Fibroblast of lung (primary cell): ENCODE results near the gene ADAT1.

Source experiments
- EZH2 ChIP-seq: IDR thresholded peaks from 2 replicates; pipeline ENCODE4 v1.5.1; 2012; ENCODE audit warnings: low read length, control low read depth, mild to moderate bottlenecking; ENCODE audit errors: missing control alignments
- TF ChIP-seq, protein P1 (sequence below), 2 donors: IDR thresholded peaks in 1 of 2; conservative IDR thresholded peaks in 1 of 2; 1 replicate in 1 of 2; 2 replicates in 1 of 2; pipeline ENCODE4 v1.5.1; 2011 to 2012; ENCODE audit warnings: low read length in 2 of 2, control low read depth in 1 of 2, inconsistent platforms in 1 of 2, low read depth in 1 of 2, mild to moderate bottlenecking in 1 of 2

DNA sequence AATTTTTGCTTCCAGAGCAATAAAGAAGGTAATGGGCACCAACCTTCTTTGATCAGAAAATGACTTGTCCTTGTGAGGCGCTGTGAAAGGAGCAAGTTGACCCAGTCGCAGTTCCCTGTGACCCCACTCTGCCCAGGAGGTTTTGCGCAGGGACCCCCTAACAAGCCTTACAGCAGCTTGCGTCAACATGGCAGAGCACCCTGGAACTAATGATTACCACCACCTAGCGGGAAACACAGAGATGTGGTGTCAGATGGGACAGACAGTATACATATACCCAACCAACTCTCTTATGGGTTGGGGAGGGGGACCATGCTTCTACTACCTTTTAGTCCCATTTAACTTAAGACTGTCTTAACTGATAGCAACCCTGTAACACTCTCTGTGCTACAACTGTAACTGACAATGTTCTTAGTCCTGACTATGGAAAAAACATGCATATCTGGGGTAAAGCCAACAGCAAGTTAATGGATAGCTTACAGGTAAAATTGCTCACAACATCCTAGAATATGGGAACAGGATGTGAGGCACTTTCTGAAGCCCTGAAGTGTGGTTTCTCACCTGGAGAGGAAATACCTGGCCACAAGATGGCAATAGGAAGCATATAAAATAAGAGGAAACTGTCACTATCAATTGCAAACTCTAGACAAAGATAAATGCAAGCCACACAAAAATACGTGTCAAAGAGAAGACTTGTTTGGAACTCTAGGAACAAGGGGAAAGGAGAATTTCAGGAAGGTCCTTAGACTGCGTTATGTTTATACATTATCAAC is 21.3 kb upstream of the ADAT1 start:
- TF ChIP-seq, protein P1, sequence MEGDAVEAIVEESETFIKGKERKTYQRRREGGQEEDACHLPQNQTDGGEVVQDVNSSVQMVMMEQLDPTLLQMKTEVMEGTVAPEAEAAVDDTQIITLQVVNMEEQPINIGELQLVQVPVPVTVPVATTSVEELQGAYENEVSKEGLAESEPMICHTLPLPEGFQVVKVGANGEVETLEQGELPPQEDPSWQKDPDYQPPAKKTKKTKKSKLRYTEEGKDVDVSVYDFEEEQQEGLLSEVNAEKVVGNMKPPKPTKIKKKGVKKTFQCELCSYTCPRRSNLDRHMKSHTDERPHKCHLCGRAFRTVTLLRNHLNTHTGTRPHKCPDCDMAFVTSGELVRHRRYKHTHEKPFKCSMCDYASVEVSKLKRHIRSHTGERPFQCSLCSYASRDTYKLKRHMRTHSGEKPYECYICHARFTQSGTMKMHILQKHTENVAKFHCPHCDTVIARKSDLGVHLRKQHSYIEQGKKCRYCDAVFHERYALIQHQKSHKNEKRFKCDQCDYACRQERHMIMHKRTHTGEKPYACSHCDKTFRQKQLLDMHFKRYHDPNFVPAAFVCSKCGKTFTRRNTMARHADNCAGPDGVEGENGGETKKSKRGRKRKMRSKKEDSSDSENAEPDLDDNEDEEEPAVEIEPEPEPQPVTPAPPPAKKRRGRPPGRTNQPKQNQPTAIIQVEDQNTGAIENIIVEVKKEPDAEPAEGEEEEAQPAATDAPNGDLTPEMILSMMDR (conservative IDR thresholded peaks at IDR 0.05 in 1 of 2, IDR thresholded peaks at IDR 0.05 in 1 of 2; ENCODE audit: low read depth in 1 of 2, low read length in 2 of 2), result no peak
- no peak for TF ChIP-seq EZH2
